Measurements from ENCODE around the gene MOK.

The MOK gene

DNA sequence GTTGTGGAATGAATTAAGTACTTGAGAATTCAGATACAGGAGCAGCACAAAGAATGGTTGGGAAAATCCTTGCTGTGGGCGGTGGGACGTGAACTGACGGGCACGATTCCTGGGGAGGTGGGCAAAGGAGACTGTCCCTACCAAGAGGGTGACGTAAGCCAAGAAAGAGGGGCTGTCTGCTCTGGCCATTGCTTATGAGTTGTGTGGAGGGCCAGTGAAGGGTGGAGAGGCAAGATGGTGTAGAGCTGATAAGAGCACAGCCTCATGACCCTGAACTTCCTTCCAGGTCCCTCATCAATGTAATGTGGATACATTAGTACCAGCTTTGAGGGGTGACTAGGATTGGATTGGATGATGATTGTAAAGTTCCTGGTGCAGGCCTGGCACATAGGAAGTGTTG is 115.1 kb downstream of the MOK start:
- TF ChIP-seq, protein P1, sequence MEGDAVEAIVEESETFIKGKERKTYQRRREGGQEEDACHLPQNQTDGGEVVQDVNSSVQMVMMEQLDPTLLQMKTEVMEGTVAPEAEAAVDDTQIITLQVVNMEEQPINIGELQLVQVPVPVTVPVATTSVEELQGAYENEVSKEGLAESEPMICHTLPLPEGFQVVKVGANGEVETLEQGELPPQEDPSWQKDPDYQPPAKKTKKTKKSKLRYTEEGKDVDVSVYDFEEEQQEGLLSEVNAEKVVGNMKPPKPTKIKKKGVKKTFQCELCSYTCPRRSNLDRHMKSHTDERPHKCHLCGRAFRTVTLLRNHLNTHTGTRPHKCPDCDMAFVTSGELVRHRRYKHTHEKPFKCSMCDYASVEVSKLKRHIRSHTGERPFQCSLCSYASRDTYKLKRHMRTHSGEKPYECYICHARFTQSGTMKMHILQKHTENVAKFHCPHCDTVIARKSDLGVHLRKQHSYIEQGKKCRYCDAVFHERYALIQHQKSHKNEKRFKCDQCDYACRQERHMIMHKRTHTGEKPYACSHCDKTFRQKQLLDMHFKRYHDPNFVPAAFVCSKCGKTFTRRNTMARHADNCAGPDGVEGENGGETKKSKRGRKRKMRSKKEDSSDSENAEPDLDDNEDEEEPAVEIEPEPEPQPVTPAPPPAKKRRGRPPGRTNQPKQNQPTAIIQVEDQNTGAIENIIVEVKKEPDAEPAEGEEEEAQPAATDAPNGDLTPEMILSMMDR (IDR thresholded peaks at IDR 0.05), result no peak

DNA sequence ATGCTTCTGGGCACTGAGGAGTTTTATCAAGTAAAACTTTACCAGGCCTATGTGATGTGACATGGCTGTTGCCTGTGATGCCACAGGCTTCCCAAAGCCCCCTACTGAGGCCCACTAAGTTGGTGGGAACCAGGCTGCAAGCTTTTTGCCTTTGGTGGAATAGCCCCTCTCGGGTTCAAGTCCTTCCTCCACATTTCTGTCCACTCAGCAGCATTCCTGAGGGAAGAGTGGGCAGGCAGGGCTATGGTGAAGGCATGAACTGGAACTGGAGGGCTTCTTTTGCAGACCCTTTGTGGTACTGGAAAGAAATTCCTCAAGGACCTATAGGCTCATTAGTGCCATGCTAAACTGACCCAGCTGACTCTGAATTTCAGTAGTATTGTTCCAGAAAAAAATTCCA is 116.8 kb downstream of the MOK start:
- TF ChIP-seq, protein P1 (IDR thresholded peaks at IDR 0.05), result no peak

DNA sequence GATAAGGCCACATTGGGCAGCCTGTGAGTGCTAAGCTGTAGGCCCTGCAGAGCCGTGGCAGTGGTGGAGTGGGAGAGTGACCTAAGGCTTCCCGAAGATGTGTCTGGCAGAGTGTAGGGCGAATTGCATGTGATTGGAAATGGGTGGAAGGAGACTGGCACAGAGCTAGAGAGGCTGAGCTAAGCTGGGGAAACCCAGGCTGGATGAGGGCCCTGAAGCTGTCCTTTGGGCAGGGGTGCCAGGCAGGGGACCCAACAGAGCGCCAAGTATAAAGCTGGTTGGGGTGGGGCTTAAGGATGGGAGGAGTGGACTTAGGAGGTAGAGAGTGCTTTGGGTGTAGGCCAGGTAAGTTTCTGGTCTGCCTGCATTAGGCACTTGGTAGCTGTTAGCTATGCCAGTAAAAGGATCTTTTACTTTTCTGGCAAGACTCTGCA is 117.4 kb downstream of the MOK start:
- TF ChIP-seq, protein P1 (IDR thresholded peaks at IDR 0.05), result no peak

DNA sequence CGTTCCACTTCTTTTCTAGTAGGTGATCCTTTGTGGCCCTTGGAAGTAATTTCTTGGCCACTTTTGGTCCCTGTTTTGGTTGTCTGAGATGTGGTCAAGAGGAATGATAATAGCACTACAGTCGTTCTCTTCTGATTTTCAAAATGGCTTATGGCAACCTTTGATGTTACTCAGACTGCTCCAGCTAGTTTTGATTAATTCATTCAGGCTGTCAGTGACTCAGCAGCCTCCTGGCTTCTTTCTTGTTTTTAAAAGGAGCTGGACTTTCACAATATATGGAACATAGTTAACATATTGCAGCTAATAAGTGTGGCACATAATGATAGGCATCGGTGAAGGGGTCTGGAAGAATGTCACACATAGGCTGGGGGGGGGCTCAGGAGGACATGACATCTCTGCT is 117.9 kb downstream of the MOK start:
- TF ChIP-seq, protein P1 (IDR thresholded peaks at IDR 0.05), result no peak

DNA sequence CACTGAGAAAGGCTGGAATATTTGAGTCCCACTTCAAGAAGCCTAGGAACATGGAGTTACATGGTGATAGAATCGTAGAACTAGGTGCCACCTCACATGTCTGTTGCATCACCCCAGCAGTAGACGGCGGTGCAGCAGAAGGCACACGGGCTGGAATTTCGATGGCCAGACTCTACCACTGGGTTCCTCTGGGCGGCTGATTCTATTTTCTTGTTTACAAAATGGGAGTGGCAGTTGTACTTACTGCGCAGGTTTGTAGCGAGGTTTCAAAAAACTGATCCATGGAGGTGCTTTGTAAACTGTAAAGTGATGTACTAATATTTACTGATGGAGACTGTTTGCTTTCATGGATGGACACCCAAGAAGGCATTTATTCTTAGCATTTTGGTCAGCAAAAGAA is 119.6 kb downstream of the MOK start:
- TF ChIP-seq, protein P1 (IDR thresholded peaks at IDR 0.05), result peak; percentile 55; the same call in 1 of the 2 replicates

DNA sequence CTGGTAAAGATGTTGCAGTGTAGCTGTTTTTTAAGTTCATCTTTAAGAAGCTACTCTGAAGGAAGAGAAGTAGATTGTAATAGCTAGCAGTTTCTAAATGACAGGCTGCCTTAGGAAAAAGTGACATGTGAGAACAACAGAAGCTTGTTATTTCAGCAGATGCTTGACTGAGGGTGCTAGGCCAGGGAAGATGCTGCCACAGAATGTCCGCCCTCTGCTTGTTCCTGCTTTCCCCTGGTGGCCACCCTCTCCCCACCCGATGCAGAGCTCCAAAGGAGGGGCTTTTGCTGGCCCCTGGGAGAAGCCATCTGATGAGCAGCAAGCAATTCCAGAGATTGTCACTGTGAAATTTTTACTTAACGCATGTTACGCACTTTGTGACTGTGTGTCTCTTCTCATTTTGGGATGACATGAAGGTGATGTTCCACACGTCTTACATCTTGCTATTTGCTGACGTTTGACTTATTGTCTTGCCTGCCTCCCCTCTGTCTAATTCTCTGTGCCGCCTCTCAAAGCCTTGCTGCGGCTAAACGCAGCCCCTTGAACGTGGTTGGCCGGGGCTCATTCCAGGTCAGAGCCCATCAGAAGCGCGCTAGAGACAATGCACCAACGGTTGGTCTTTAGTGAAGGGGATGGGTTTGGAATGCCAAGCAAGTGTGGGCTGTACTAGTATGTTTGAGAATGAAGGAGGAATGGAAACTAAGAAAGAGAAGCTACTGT is 120.5 kb downstream of the MOK start:
- TF ChIP-seq, protein P1 (IDR thresholded peaks at IDR 0.05), result no peak

DNA sequence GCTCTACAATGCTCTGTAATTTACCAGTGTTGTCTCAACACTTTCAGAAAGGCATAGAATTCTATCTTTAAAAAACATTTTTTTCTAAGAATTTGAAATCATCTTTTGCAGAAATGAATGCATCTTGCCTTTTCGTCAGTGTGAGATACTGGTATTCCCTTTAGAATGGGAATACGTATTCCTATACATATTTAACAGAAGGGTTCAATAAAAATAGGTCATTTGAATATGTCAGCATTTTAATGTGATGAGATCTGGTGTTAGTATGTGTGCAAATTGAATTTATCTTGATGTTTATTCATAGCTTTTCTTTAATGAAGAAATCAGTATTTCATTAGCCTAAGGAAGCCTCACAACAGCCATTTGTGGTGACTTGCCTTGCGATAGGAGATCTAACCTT is 121.1 kb downstream of the MOK start:
- TF ChIP-seq, protein P1 (IDR thresholded peaks at IDR 0.05), result no peak
